ENCODE data around the gene ZNF506.

DNA sequence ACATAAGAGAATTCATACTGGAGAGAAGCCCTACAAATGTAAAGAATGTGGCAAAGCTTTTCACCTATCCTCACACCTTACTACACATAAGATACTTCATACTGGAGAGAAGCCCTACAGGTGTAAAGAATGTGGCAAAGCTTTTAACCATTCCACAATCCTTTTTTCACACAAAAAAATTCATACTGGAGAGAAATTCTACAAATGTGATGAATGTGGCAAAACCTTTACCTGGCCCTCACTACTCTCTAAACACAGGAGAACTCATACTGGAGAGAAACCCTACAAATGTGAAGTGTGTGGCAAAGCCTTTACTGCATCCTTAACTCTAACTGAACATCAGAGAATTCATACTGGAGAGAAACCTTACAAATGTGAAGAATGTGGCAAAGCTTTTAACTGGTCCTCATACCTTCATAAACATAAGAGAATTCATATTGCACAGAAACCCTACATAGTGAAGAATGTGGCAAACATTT lies 14.0 kb upstream of the ZNF506 start:
- TF ChIP-seq, protein P1, sequence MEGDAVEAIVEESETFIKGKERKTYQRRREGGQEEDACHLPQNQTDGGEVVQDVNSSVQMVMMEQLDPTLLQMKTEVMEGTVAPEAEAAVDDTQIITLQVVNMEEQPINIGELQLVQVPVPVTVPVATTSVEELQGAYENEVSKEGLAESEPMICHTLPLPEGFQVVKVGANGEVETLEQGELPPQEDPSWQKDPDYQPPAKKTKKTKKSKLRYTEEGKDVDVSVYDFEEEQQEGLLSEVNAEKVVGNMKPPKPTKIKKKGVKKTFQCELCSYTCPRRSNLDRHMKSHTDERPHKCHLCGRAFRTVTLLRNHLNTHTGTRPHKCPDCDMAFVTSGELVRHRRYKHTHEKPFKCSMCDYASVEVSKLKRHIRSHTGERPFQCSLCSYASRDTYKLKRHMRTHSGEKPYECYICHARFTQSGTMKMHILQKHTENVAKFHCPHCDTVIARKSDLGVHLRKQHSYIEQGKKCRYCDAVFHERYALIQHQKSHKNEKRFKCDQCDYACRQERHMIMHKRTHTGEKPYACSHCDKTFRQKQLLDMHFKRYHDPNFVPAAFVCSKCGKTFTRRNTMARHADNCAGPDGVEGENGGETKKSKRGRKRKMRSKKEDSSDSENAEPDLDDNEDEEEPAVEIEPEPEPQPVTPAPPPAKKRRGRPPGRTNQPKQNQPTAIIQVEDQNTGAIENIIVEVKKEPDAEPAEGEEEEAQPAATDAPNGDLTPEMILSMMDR (IDR thresholded peaks at IDR 0.05) = no peak
- TF ChIP-seq POLR2A (IDR thresholded peaks at IDR 0.05) = no peak
